ENCODE results near the gene ZNF205.

GRCh38 chr16:3091551-3091950 lies 20.8 kb upstream of the ZNF205 start:
- TF ChIP-seq TAF1 (IDR thresholded peaks at IDR 0.05; ENCODE audit: borderline replicate concordance, low read depth, low read length) = no peak
- no peak for TF ChIP-seq POLR2AphosphoS5 (IDR thresholded peaks at IDR 0.05; ENCODE audit: low read depth, low read length)

Measured in GM12892 (cell line).